K562 (cell line): Measurements from ENCODE around the gene PRH1. TPM values are rescaled to one million over a fixed set of nuclear protein-coding genes. Genes with fewer than 3 reads are reported as not detected.

ENCODE experiments used
- ATAC-seq: fragments of 200-7000 bp; cut with Tn5 transposase; 3 replicates; pipeline ENCODE4 v1.9.1; 2020; ENCODE audit warnings: moderate library complexity
- BruUV-seq: library from RNA; stranded (reverse); fragments of 400-500 nt; replicated peaks from 2 replicates; lab custom pipeline; 2021; lab: Mats Ljungman, UMichigan
- CTCF ChIA-PET: fragments of 300-600 bp; formaldehyde crosslinking; extraction: SDS; loops from one replicate; lab custom pipeline; 2021; ENCODE audit warnings: low intra/inter-chr PET ratio; lab: Yijun Ruan, JAX
- POLR2A ChIA-PET: fragments of 300-600, 350-650 bp; sonication (Branson Sonifier 250); formaldehyde crosslinking; extraction: SDS; loops from one replicate; lab custom pipeline; 2021; ENCODE audit warnings: antibody characterized with exemption, inconsistent platforms; lab: Yijun Ruan, JAX
- DNase-seq, 4 experiments: peaks; one replicate each; pipeline versions ENCODE4 v3.0.0 to v3.0.0-alpha.2; 2011 to 2018; ENCODE audit warnings: low spot score in 3 of 4, mixed read lengths in 3 of 4; ENCODE audit errors: extremely low read depth in 1 of 4
- FAIRE-seq: peaks from 2 replicates; lab custom pipeline; 2011; peaks lifted over from hg19 to GRCh38; lab: Jason Lieb, UNC
- H2AFZ ChIP-seq: 2 replicates; pipeline ENCODE4 v1.6.0; 2011; ENCODE audit warnings: low read depth, low read length, control low read depth, inconsistent platforms
- H3K27ac ChIP-seq: fragments of 200-600 bp; 3 replicates; pipeline ENCODE4 v1.8.0; 2011; ENCODE audit warnings: low read depth, mild to moderate bottlenecking, control low read depth, inconsistent platforms, low read length, moderate library complexity, mixed read lengths; ENCODE audit errors: extremely low read depth
- H3K27me3 ChIP-seq, 2 experiments: fragments of 300-600 bp in 1 of 2; 2 replicates in 1 of 2; 3 replicates in 1 of 2; pipeline versions ENCODE4 v1.6.0 to v1.8.0; 2011; ENCODE audit warnings: inconsistent platforms in 2 of 2, low read length in 2 of 2, mild to moderate bottlenecking in 1 of 2, mixed read lengths in 1 of 2, moderate library complexity in 1 of 2; ENCODE audit not compliant: control insufficient read depth in 2 of 2, insufficient read depth in 2 of 2
- H3K36me3 ChIP-seq: fragments of 300-600 bp; 3 replicates; pipeline ENCODE4 v1.8.0; 2011; ENCODE audit warnings: mild to moderate bottlenecking, low read length, inconsistent platforms; ENCODE audit not compliant: control insufficient read depth, insufficient read depth
- H3K4me1 ChIP-seq, 2 experiments: fragments of 200-600 bp in 1 of 2; replicated peaks in 1 of 2; 2 replicates in 1 of 2; 3 replicates in 1 of 2; pipeline versions ENCODE4 v1.5.1 to v1.8.0; 2011; ENCODE audit warnings: inconsistent platforms in 2 of 2, low read length in 2 of 2, mild to moderate bottlenecking in 1 of 2, mixed read lengths in 1 of 2, moderate library complexity in 1 of 2; ENCODE audit not compliant: control insufficient read depth in 2 of 2, insufficient read depth in 2 of 2
- H3K4me2 ChIP-seq: 2 replicates; pipeline ENCODE4 v1.6.1; 2011; ENCODE audit warnings: low read length, control low read depth, inconsistent platforms, mixed read lengths; ENCODE audit not compliant: insufficient read depth
- H3K4me3 ChIP-seq: fragments of 200-600 bp; sonication (generic), shearing (Covaris generic); 2 replicates; pipeline ENCODE4 v1.5.1; 2016; ENCODE audit warnings: control low read depth, inconsistent platforms
- H3K79me2 ChIP-seq: fragments of 200-600 bp; 3 replicates; pipeline ENCODE4 v1.8.0; 2011; ENCODE audit warnings: low read length, inconsistent platforms; ENCODE audit not compliant: control insufficient read depth, insufficient read depth
- H3K9ac ChIP-seq, 2 experiments: 2 replicates each; pipeline versions ENCODE4 v1.6.0 to v1.6.1; 2011; ENCODE audit warnings: low read depth in 2 of 2, low read length in 2 of 2, control low read depth in 1 of 2, inconsistent platforms in 1 of 2, mild to moderate bottlenecking in 1 of 2, mixed read lengths in 1 of 2; ENCODE audit not compliant: insufficient read depth in 1 of 2
- H3K9me1 ChIP-seq: one replicate; pipeline ENCODE4 v1.6.0; 2011; ENCODE audit warnings: inconsistent platforms, mild to moderate bottlenecking, low read length, moderate library complexity; ENCODE audit not compliant: control insufficient read depth, insufficient read depth
- H3K9me3 ChIP-seq: replicated peaks from 2 replicates; pipeline ENCODE4 v1.5.1; 2011; ENCODE audit warnings: low read depth, low read length, inconsistent platforms; ENCODE audit not compliant: control insufficient read depth, insufficient read depth
- H4K20me1 ChIP-seq: replicated peaks from 2 replicates; pipeline ENCODE4 v1.6.1; 2011; ENCODE audit warnings: low read length, inconsistent platforms, mixed read lengths; ENCODE audit not compliant: control insufficient read depth, insufficient read depth
- CC2D1A ChIP-seq: fragments of 450-650 bp; IDR thresholded peaks from 2 replicates; pipeline ENCODE4 v1.6.1; 2017; ENCODE audit warnings: mild to moderate bottlenecking
- IRF2 ChIP-seq: sonication (generic); formaldehyde crosslinking; IDR thresholded peaks from 2 replicates; pipeline ENCODE4 v1.8.1; 2022; ENCODE audit warnings: mild to moderate bottlenecking, missing genetic modification reagents
- PHF8 ChIP-seq: fragments of 200-600 bp; sonication (generic); IDR thresholded peaks from 2 replicates; pipeline ENCODE4 v1.6.1; 2012; ENCODE audit warnings: mixed run types, mild to moderate bottlenecking, inconsistent platforms, low read length, moderate library complexity, borderline replicate concordance
- PTRF ChIP-seq: fragments of 450-650 bp; IDR thresholded peaks from 2 replicates; pipeline ENCODE4 v1.6.1; 2016; ENCODE audit warnings: mild to moderate bottlenecking, missing genetic modification characterization, missing compliant biosample characterization
- XRCC5 ChIP-seq: fragments of 200-400 bp; formaldehyde crosslinking; IDR thresholded peaks from 2 replicates; pipeline ENCODE4 v1.6.1; 2017; ENCODE audit warnings: low read depth, mild to moderate bottlenecking, low read length
- ZNF764 ChIP-seq: fragments of 250-450 bp; sonication (Bioruptor Pico); IDR thresholded peaks from 2 replicates; pipeline ENCODE4 v1.4.0; 2020; ENCODE audit warnings: low read depth, mild to moderate bottlenecking, moderate library complexity
- WGBS: fragments of 100-300 bp; shearing (Covaris generic); methylation state at CpG from one replicate; pipeline ENCODE4 v1.1.6; 2016; ENCODE audit warnings: low coverage, mixed read lengths; ENCODE audit not compliant: insufficient coverage; ENCODE audit errors: missing lambda C conversion rate; 5-methylcytosine and 5-hydroxymethylcytosine counted together
- in situ Hi-C: fragments of 300-500 bp; cut with MboI; formaldehyde crosslinking; loops from 4 replicates; pipeline ENCODE4 v1.15.0; 2018; ENCODE audit warnings: inconsistent platforms, mixed read lengths
- intact Hi-C: fragments of 100-400 bp; cut with micrococcal nuclease; formaldehyde crosslinking; loops from 2 replicates; pipeline ENCODE4 v1.14.2; 2022
- polyA plus RNA-seq, 8 experiments: library from polyadenylated mRNA; depleted of rRNA in 4 of 8; stranded (reverse) in 5 of 8; unstranded in 3 of 8; fragments of >200 nt; fragmentation: Nextera tagmentation in 2 of 8; fragmentation: Illumina TruSeq in 1 of 8; extraction: Ambion mirVana in 2 of 8; extraction: Trizol in 1 of 8; gene quantifications; 2 replicates each; pipeline versions ENCODE4 v1.2.1 to v1.2.3, GENCODE V29; 2011 to 2014; ENCODE audit warnings: inconsistent platforms in 1 of 8, missing spikeins in 1 of 8
- total RNA-seq, 7 experiments: library from RNA; depleted of rRNA in 6 of 7; stranded (reverse); fragments of >200 nt in 6 of 7; fragmentation: Illumina TruSeq in 2 of 7; extraction: Trizol in 2 of 7; gene quantifications; 2 replicates each; pipeline versions ENCODE4 v1.2.1 to v1.2.3, GENCODE V29; 2011 to 2021; ENCODE audit warnings: low replicate concordance in 1 of 7
- TF ChIP-seq, protein P1 (sequence below): fragments of 450-650 bp; formaldehyde crosslinking; conservative IDR thresholded peaks from 2 replicates; pipeline ENCODE4 v1.4.0; 2022; ENCODE audit warnings: mild to moderate bottlenecking, missing genetic modification characterization
- TF ChIP-seq, protein P2 (sequence below): sonication (generic); formaldehyde crosslinking; IDR thresholded peaks from 2 replicates; pipeline ENCODE4 v1.8.0; 2022; ENCODE audit warnings: missing genetic modification reagents, mild to moderate bottlenecking, moderate library complexity, borderline replicate concordance

Gene PRH1
- total and polyA plus RNA-seq, 9 of the 15 experiments (the other 6 are each of a cell fraction or from before 2014, with no cell fraction given): 1.2 to 14.2 (median 6.0) TPM

DNA sequence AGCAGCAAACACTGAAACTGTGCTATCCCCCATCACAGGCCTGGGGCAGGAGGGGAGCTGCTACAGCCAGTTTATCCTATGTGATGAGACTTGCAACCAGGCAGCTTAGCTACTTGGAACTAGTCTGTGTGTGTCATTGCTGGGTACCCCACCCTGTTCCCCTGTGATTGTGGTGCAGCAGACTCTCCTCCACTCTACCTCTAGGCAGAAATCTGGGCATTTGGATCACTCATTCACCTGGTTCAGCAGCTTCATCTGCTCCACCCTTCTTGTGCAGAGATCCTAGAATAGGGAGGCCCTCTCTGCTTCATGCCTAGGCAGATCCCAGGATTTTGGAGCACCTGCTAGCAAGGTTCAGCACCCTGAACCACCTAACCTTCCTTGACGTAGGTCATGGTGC is 16.5 kb upstream of the PRH1 start:
- no peak for ATAC-seq
- Histone ChIP-seq H2AFZ (no peak overlapping the region), H3K9ac (no peak overlapping the region), H3K4me3 (no peak overlapping the region), H3K9me3 (no peaks in the 10 kb centered on the region), H3K79me2 (no peaks in the 10 kb centered on the region), H3K27me3 (no peaks in the 10 kb centered on the region), H3K4me2 (no peak overlapping the region), H3K36me3 (no peaks in the 10 kb centered on the region), H4K20me1 (no peaks in the 10 kb centered on the region), H3K4me1 (no peaks in the 10 kb centered on the region; a peak in 1 of 5 replicates), H3K27ac (no peak overlapping the region), H3K9me1 (no peaks in the 10 kb centered on the region)
- ChIA-PET POLR2A (no interaction called here), CTCF (no interaction called here)
- no peak for TF ChIP-seq ZNF764 (CRISPR knock-in tag)
- TF ChIP-seq PHF8: no peak
- TF ChIP-seq, protein P1, sequence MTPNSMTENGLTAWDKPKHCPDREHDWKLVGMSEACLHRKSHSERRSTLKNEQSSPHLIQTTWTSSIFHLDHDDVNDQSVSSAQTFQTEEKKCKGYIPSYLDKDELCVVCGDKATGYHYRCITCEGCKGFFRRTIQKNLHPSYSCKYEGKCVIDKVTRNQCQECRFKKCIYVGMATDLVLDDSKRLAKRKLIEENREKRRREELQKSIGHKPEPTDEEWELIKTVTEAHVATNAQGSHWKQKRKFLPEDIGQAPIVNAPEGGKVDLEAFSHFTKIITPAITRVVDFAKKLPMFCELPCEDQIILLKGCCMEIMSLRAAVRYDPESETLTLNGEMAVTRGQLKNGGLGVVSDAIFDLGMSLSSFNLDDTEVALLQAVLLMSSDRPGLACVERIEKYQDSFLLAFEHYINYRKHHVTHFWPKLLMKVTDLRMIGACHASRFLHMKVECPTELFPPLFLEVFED (CRISPR knock-in tag): no peak
- TF ChIP-seq PTRF (tag): no peak
- TF ChIP-seq CC2D1A: no peak
- TF ChIP-seq IRF2: no peak
- TF ChIP-seq XRCC5: no peak
- TF ChIP-seq, protein P2, sequence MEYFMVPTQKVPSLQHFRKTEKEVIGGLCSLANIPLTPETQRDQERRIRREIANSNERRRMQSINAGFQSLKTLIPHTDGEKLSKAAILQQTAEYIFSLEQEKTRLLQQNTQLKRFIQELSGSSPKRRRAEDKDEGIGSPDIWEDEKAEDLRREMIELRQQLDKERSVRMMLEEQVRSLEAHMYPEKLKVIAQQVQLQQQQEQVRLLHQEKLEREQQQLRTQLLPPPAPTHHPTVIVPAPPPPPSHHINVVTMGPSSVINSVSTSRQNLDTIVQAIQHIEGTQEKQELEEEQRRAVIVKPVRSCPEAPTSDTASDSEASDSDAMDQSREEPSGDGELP (CRISPR knock-in tag): no peak
- no TSS peak for BruUV-seq
- DNase-seq: no peak
- WGBS: 63% methylated on average over 1 of the region's 1 CpG
- FAIRE-seq: no peak
- intact Hi-C loops: no loop called here
- in situ Hi-C loops: no loop called here
